Measurements from ENCODE around the gene FRAT2. TPM values are rescaled to one million over a fixed set of nuclear protein-coding genes. Genes with fewer than 3 reads are reported as not detected.

The FRAT2 gene
- total RNA-seq, 2 experiments from 2014 or later = 27.0 to 27.6 TPM

- peaks cover 55% of the 10 kb centered on the region for H3K4me1 Mint-ChIP-seq (ENCODE audit: low read depth)
- Histone ChIP-seq H3K9me3 (ENCODE audit: control insufficient read depth in 1 of 2, insufficient read depth in 1 of 2, low read length in 2 of 2) (no peaks in the 10 kb centered on the region), H3K27me3 (ENCODE audit: control insufficient read depth in 1 of 2, insufficient read depth in 2 of 2, low read length in 2 of 2) (no peaks in the 10 kb centered on the region), H3K4me1 (ENCODE audit: insufficient read depth, low read length) (peaks cover 26% of the 10 kb centered on the region), H3K27ac (ENCODE audit: low read depth in 1 of 2, low read length in 2 of 2) (no peak overlapping the region), H3K36me3 (ENCODE audit: insufficient read depth, low read length) (peaks cover 18% of the 10 kb centered on the region), H3K4me3 (ENCODE audit: low read length) (no peak overlapping the region)
- intact Hi-C loops (cut with DNase I, micrococcal nuclease) = no loop called here
- no peak overlapping the region for H3K4me3 Mint-ChIP-seq
- TF ChIP-seq, protein P1, sequence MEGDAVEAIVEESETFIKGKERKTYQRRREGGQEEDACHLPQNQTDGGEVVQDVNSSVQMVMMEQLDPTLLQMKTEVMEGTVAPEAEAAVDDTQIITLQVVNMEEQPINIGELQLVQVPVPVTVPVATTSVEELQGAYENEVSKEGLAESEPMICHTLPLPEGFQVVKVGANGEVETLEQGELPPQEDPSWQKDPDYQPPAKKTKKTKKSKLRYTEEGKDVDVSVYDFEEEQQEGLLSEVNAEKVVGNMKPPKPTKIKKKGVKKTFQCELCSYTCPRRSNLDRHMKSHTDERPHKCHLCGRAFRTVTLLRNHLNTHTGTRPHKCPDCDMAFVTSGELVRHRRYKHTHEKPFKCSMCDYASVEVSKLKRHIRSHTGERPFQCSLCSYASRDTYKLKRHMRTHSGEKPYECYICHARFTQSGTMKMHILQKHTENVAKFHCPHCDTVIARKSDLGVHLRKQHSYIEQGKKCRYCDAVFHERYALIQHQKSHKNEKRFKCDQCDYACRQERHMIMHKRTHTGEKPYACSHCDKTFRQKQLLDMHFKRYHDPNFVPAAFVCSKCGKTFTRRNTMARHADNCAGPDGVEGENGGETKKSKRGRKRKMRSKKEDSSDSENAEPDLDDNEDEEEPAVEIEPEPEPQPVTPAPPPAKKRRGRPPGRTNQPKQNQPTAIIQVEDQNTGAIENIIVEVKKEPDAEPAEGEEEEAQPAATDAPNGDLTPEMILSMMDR (IDR thresholded peaks at IDR 0.05) = no peak
- H3K36me3 Mint-ChIP-seq (ENCODE audit: low read depth) = peaks cover 29% of the 10 kb centered on the region
- H3K27ac Mint-ChIP-seq = no peak overlapping the region
- ChIA-PET POLR2A (interaction anchor here (1.1 to 1.3 kb wide), 2 partner anchors 7 to 52 kb away, joined by 3 to 5 read pairs; no protein-coding TSS in a partner anchor), CTCF (no interaction called here)
- ATAC-seq (ENCODE audit: poor library complexity) = no peak
- DNase-seq = no peak
- no peaks in the 10 kb centered on the region for H3K9me3 Mint-ChIP-seq
- H3K27me3 Mint-ChIP-seq = no peaks in the 10 kb centered on the region
Observed at GRCh38 chr10:97325754-97326153, 8.8 kb downstream of the FRAT2 start.

DNA sequence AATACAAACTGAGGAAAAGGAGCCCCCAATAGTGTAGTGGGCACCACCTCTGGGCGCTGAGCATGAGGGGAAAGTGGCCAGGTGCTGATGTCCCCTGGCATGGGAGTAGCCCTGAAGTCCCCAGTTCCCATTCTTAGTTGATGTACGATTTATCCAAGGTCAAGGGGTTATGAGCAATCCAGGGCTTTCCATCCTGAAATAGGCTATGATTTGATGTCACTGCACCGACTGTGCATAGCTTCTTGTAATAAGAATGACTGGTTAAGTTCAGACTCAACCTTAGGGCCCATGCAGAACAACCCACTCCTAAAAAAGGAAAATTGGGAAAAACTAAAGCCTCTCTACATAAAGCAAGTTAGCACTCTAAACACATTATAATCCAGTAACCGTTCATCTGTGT is 11.0 kb downstream of the FRAT2 start:
- ChIA-PET CTCF (interaction anchor here (0.6 kb wide), 1 partner anchor 25 kb away, joined by 4 read pairs; no protein-coding TSS in a partner anchor), POLR2A (interaction anchor here (3.2 kb wide), 1 partner anchor 10 kb away, joined by 18 read pairs; the partner anchor contains the start of gene FRAT2)
- H3K36me3 Mint-ChIP-seq (ENCODE audit: low read depth) = peaks cover 27% of the 10 kb centered on the region
- H3K4me1 Mint-ChIP-seq (ENCODE audit: low read depth) = peaks cover 52% of the 10 kb centered on the region
- no peak overlapping the region for H3K27ac Mint-ChIP-seq
- intact Hi-C loops (cut with DNase I, micrococcal nuclease) = no loop called here
- no peak for ATAC-seq (ENCODE audit: poor library complexity)
- TF ChIP-seq, protein P1 (IDR thresholded peaks at IDR 0.05) = no peak
- peaks cover 2% of the 10 kb centered on the region for H3K36me3 ChIP-seq (ENCODE audit: insufficient read depth, low read length)
- H3K4me3 ChIP-seq (ENCODE audit: low read length) = no peak overlapping the region
- no peak for DNase-seq
- peaks cover 30% of the 10 kb centered on the region for H3K4me1 ChIP-seq (ENCODE audit: insufficient read depth, low read length)
- H3K4me3 Mint-ChIP-seq = peak overlapping the region; percentile 60
- H3K27me3 Mint-ChIP-seq = no peaks in the 10 kb centered on the region
- H3K9me3 ChIP-seq (ENCODE audit: control insufficient read depth in 1 of 2, insufficient read depth in 1 of 2, low read length in 2 of 2) = no peaks in the 10 kb centered on the region
- H3K27ac ChIP-seq (ENCODE audit: low read depth in 1 of 2, low read length in 2 of 2) = no peak overlapping the region
- no peaks in the 10 kb centered on the region for H3K9me3 Mint-ChIP-seq
- no peaks in the 10 kb centered on the region for H3K27me3 ChIP-seq (ENCODE audit: control insufficient read depth in 1 of 2, insufficient read depth in 2 of 2, low read length in 2 of 2)

DNA sequence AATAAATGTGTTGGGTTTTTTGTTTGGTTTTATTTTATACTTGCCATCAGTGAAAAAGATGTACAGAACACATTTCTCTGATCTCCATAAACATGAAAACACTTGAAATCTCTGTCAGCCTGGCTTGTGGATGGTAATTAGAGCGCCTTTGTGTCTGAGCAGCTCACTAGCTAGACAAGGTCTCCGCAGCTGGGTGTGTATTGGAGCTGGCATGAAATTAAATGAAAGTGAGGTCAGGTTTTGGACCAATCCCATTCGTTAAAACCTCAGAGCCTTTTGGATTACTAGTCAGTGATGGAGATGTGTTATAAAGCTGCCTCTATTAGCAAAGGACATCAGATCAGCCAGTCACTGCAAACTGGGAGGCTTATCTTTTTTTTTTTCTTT is 12.7 kb downstream of the FRAT2 start:
- Mint-ChIP-seq H3K27ac (peak overlapping the region; percentile 89), H3K4me3 (peak overlapping the region; percentile 97), H3K4me1 (ENCODE audit: low read depth) (peaks cover 43% of the 10 kb centered on the region), H3K36me3 (ENCODE audit: low read depth) (peaks cover 19% of the 10 kb centered on the region), H3K27me3 (no peaks in the 10 kb centered on the region), H3K9me3 (no peaks in the 10 kb centered on the region)
- TF ChIP-seq, protein P1 (IDR thresholded peaks at IDR 0.05) = no peak
- no peak overlapping the region for H3K27ac ChIP-seq (ENCODE audit: low read depth in 1 of 2, low read length in 2 of 2)
- H3K9me3 ChIP-seq (ENCODE audit: control insufficient read depth in 1 of 2, insufficient read depth in 1 of 2, low read length in 2 of 2) = no peaks in the 10 kb centered on the region
- no peaks in the 10 kb centered on the region for H3K27me3 ChIP-seq (ENCODE audit: control insufficient read depth in 1 of 2, insufficient read depth in 2 of 2, low read length in 2 of 2)
- intact Hi-C loops (cut with DNase I, micrococcal nuclease) = no loop called here
- no peak overlapping the region for H3K4me3 ChIP-seq (ENCODE audit: low read length)
- peaks cover 36% of the 10 kb centered on the region for H3K4me1 ChIP-seq (ENCODE audit: insufficient read depth, low read length)
- ChIA-PET CTCF (interaction anchor here (1.1 kb wide), 1 partner anchor 43 kb away, joined by 3 read pairs; no protein-coding TSS in a partner anchor), POLR2A (interaction anchor here (1.3 to 3.2 kb wide), 2 partner anchors 10 to 12 kb away, joined by 5 to 18 read pairs; partner anchors contain the start of gene FRAT2)
- H3K36me3 ChIP-seq (ENCODE audit: insufficient read depth, low read length) = no peaks in the 10 kb centered on the region
- no peak for DNase-seq
- no peak for ATAC-seq (ENCODE audit: poor library complexity)
